IMR-90 (cell line): Measurements from ENCODE around the gene MCM6.

Experiments
- CTCF ChIP-seq: conservative IDR thresholded peaks from 2 replicates; pipeline ENCODE4 v1.5.1; 2012; ENCODE audit warnings: mild to moderate bottlenecking, low read depth, low read length, improper control_type of control experiment
- MAZ ChIP-seq: IDR thresholded peaks from 2 replicates; pipeline ENCODE4 v1.6.1; 2012; ENCODE audit warnings: low read depth, mild to moderate bottlenecking, low read length, improper control_type of control experiment, moderate library complexity, borderline replicate concordance
- MXI1 ChIP-seq: IDR thresholded peaks from 2 replicates; pipeline ENCODE4 v1.6.1; 2012; ENCODE audit warnings: low read depth, mild to moderate bottlenecking, low read length, moderate library complexity, borderline replicate concordance
- POLR2A ChIP-seq: IDR thresholded peaks from 2 replicates; pipeline ENCODE4 v1.6.1; 2012; ENCODE audit warnings: mild to moderate bottlenecking, low read depth, low read length
- TF ChIP-seq, protein P1 (sequence below): fragments of 150-350 bp; IDR thresholded peaks from 2 replicates; pipeline ENCODE4 v1.6.1; 2017; ENCODE audit warnings: mild to moderate bottlenecking, antibody characterized with exemption, low read length, low read depth

- TF ChIP-seq POLR2A (no peak), CTCF (peak; percentile 45), MXI1 (no peak), MAZ (no peak)
- TF ChIP-seq, protein P1, sequence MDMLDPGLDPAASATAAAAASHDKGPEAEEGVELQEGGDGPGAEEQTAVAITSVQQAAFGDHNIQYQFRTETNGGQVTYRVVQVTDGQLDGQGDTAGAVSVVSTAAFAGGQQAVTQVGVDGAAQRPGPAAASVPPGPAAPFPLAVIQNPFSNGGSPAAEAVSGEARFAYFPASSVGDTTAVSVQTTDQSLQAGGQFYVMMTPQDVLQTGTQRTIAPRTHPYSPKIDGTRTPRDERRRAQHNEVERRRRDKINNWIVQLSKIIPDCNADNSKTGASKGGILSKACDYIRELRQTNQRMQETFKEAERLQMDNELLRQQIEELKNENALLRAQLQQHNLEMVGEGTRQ = no peak
Measured at GRCh38 chr2:135916207-135916606, 40.0 kb upstream of the MCM6 start.
